Suprapubic skin (tissue), 4 donors: Measurements from ENCODE around the gene ACSF2.

ENCODE experiments used
- POLR2A ChIP-seq, 2 donors: fragments of 450-650 bp; IDR thresholded peaks; one replicate each; pipeline ENCODE4 v1.6.1; 2017; ENCODE audit warnings: antibody characterized with exemption in 2 of 2, mild to moderate bottlenecking in 2 of 2, moderate library complexity in 2 of 2
- POLR2AphosphoS5 ChIP-seq, 3 donors: sonication (generic); formaldehyde crosslinking; IDR thresholded peaks; one replicate each; pipeline ENCODE4 v1.6.1; 2017; ENCODE audit warnings: antibody characterized with exemption in 3 of 3
- TF ChIP-seq, protein P1 (sequence below), 2 donors: fragments of 200-600 bp in 1 of 2; fragments of 450-650 bp in 1 of 2; sonication (generic) in 1 of 2; IDR thresholded peaks; one replicate each; pipeline ENCODE4 v1.5.1; 2016 to 2019; ENCODE audit warnings: antibody characterized with exemption in 2 of 2, mild to moderate bottlenecking in 1 of 2, moderate library complexity in 1 of 2

DNA sequence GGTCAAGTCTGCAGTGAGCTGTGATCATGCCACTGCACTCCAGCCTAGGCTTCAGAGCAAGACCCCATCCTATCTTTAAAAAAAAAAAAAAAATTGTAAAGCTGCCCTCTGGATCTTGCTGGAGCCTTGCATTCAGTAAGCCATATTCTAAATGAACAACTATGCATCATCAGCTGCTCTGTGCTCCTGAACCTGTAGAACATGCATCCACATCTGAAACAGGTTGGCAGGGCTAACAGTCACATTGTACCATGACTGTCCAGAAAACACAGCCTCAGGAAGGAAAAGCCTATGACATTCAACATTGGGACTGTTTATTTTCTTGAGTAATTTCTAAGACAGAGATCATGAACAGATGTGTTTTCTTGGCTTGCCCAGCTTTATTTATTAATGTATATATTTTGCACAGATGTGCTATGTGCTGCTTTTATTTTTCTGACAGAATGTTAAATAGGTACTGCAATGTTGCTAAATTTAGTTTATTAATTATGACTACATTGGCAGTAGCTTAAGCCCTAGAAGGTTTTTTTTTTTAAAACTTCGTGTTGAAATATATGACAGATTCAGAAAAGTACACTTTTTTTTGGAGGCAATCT, 19.8 kb downstream of the ACSF2 start:
- TF ChIP-seq, protein P1, sequence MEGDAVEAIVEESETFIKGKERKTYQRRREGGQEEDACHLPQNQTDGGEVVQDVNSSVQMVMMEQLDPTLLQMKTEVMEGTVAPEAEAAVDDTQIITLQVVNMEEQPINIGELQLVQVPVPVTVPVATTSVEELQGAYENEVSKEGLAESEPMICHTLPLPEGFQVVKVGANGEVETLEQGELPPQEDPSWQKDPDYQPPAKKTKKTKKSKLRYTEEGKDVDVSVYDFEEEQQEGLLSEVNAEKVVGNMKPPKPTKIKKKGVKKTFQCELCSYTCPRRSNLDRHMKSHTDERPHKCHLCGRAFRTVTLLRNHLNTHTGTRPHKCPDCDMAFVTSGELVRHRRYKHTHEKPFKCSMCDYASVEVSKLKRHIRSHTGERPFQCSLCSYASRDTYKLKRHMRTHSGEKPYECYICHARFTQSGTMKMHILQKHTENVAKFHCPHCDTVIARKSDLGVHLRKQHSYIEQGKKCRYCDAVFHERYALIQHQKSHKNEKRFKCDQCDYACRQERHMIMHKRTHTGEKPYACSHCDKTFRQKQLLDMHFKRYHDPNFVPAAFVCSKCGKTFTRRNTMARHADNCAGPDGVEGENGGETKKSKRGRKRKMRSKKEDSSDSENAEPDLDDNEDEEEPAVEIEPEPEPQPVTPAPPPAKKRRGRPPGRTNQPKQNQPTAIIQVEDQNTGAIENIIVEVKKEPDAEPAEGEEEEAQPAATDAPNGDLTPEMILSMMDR (IDR thresholded peaks at IDR 0.05) = no peak
- TF ChIP-seq POLR2A (IDR thresholded peaks at IDR 0.05) = no peak
- TF ChIP-seq POLR2AphosphoS5 (IDR thresholded peaks at IDR 0.05) = no peak
